Gastrocnemius medialis (tissue), 4 donors: Measurements from ENCODE around the gene SIM1. TPM values are rescaled to one million over a fixed set of nuclear protein-coding genes. Genes with fewer than 3 reads are reported as not detected.

Experiments used
- ATAC-seq, 2 donors: fragments of 150-250 bp; one replicate each; pipeline ENCODE4 v1.9.1; 2016
- DNase-seq, 2 donors: peaks; one replicate each; pipeline ENCODE4 v3.0.0-alpha.2; 2019
- H3K27ac ChIP-seq, 4 donors: fragments of 200-600 bp; sonication (generic); 1 replicate in 1 of 4; 2 replicates in 3 of 4; pipeline ENCODE4 v1.5.1; 2016 to 2018; ENCODE audit warnings: mild to moderate bottlenecking in 2 of 4, moderate library complexity in 1 of 4
- H3K27me3 ChIP-seq, 3 donors: fragments of 200-600 bp; sonication (generic) in 2 of 3; 1 replicate in 1 of 3; 2 replicates in 2 of 3; pipeline versions ENCODE4 v1.5.1 to v1.6.0; 2016 to 2019; ENCODE audit warnings: mild to moderate bottlenecking in 1 of 3, moderate library complexity in 1 of 3
- H3K36me3 ChIP-seq, 2 donors: fragments of 200-600 bp; sonication (generic) in 1 of 2; one replicate each; pipeline ENCODE4 v1.5.1; 2017 to 2018
- H3K4me1 ChIP-seq, 2 donors: fragments of 200-600 bp; sonication (generic) in 1 of 2; one replicate each; pipeline ENCODE4 v1.5.1; 2016 to 2017; ENCODE audit warnings: mild to moderate bottlenecking in 2 of 2
- H3K4me3 ChIP-seq, 4 donors: fragments of 200-600 bp; sonication (generic) in 3 of 4; 1 replicate in 1 of 4; 2 replicates in 3 of 4; pipeline ENCODE4 v1.5.1; 2016 to 2019; ENCODE audit warnings: mild to moderate bottlenecking in 2 of 4
- H3K9me3 ChIP-seq, 3 donors: fragments of 200-600 bp; sonication (generic) in 2 of 3; 1 replicate in 1 of 3; 2 replicates in 2 of 3; pipeline ENCODE4 v1.5.1; 2016 to 2019
- POLR2A ChIP-seq, 2 donors: fragments of 450-650 bp; IDR thresholded peaks; one replicate each; pipeline ENCODE4 v1.6.1; 2017; ENCODE audit warnings: antibody characterized with exemption in 2 of 2, mild to moderate bottlenecking in 2 of 2, moderate library complexity in 2 of 2
- in situ Hi-C, 4 donors: fragments of 200-750 bp; cut with MboI; loops; one replicate each; pipeline versions ENCODE4 v1.15.0 to v1.8.0; 2017; ENCODE audit warnings: low sequenced_read_pairs in 4 of 4
- intact Hi-C: fragments of 100-400 bp; cut with DNase I; formaldehyde crosslinking; loops from one replicate; pipeline ENCODE4 v1.15.1; 2023; ENCODE audit warnings: low total_unique reads
- total RNA-seq, 4 donors: library from RNA; depleted of rRNA; stranded (reverse); fragments of >200 nt; gene quantifications; one replicate each; pipeline versions ENCODE4 v1.1.0 to v1.2.3, GENCODE V29; 2016
- TF ChIP-seq, protein P1 (sequence below), 5 experiments: fragments of 450-650 bp in 3 of 5; fragments of 200-600 bp in 2 of 5; sonication (generic) in 2 of 5; IDR thresholded peaks in 4 of 5; conservative IDR thresholded peaks in 1 of 5; 1 replicate in 4 of 5; 2 replicates in 1 of 5; pipeline ENCODE4 v1.5.1; 2016 to 2019; ENCODE audit warnings: antibody characterized with exemption in 5 of 5, mild to moderate bottlenecking in 3 of 5, moderate library complexity in 3 of 5

Gene SIM1
- 1 to 10 TPM in 2 of 4 donors, under 1 TPM in 2; 0.19 to 1.8 (median 0.88) TPM for total RNA-seq

GRCh38 chr6:100464903-100465700 lies at the start of gene SIM1:
SIM1 (minus strand) TSS chr6:100464921; CDS start chr6:100463468, 1,453 bp downstream.
- Histone ChIP-seq H3K4me1 (peaks cover 6 to 10% of the 10 kb centered on the region in 2 donors), H3K9me3 (no peaks in the 10 kb centered on the region), H3K36me3 (no peaks in the 10 kb centered on the region), H3K27ac (peak within 1 kb of the TSS in 1 of 4 donors; percentile 55), H3K4me3 (peak within 1 kb of the TSS; percentile 27 to 52 (median 49)), H3K27me3 (peaks cover 90 to 94% (median 90%) of the 10 kb centered on the region in 3 donors)
- DNase-seq, result peak; percentile 29 to 44
- intact Hi-C loops, result loop anchor here (5.0 kb wide), 1 partner anchor 858 kb away; the partner anchor contains the start of gene PRDM13
- in situ Hi-C loops, result no loop called here
- TF ChIP-seq, protein P1, sequence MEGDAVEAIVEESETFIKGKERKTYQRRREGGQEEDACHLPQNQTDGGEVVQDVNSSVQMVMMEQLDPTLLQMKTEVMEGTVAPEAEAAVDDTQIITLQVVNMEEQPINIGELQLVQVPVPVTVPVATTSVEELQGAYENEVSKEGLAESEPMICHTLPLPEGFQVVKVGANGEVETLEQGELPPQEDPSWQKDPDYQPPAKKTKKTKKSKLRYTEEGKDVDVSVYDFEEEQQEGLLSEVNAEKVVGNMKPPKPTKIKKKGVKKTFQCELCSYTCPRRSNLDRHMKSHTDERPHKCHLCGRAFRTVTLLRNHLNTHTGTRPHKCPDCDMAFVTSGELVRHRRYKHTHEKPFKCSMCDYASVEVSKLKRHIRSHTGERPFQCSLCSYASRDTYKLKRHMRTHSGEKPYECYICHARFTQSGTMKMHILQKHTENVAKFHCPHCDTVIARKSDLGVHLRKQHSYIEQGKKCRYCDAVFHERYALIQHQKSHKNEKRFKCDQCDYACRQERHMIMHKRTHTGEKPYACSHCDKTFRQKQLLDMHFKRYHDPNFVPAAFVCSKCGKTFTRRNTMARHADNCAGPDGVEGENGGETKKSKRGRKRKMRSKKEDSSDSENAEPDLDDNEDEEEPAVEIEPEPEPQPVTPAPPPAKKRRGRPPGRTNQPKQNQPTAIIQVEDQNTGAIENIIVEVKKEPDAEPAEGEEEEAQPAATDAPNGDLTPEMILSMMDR (IDR thresholded peaks at IDR 0.05 in 4 of 5, conservative IDR thresholded peaks at IDR 0.05 in 1 of 5), result no peak
- peak; percentile 24 to 34 for TF ChIP-seq POLR2A (IDR thresholded peaks at IDR 0.05)
- ATAC-seq, result peak; percentile 58 to 78

DNA sequence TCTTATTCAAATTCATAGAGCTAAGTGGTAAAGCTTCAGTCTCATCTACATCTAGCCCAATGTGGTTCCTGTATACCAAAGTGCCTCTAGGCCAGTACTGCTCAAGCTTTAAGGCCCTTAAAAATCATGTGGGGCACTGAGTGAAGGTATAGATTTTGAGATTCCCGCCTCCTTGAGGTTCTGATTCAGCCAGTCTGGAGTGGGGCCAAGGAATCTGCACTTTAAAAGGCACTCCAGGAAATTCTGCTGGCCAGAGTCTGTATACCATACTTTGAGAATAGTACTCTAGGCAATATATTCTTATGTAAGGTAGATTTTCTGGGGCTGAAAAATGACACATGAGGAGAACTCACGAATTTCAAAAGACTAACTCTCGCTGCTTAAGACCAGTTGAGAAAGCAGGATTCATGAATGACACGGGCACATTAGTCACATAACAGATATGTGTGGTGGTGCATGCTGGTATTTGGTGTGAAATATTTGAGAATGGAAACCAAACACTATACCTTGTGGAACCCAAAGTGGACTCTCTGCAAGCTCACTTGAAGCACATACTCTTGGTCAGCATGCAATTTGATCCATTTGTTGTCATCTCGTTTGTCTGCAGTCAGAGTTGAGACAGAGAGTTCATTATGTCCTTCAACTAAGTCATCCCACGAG lies 47.6 kb upstream of the SIM1 start:
- peaks cover 0 to 17% of the 10 kb centered on the region in 2 donors for H3K36me3 ChIP-seq

DNA sequence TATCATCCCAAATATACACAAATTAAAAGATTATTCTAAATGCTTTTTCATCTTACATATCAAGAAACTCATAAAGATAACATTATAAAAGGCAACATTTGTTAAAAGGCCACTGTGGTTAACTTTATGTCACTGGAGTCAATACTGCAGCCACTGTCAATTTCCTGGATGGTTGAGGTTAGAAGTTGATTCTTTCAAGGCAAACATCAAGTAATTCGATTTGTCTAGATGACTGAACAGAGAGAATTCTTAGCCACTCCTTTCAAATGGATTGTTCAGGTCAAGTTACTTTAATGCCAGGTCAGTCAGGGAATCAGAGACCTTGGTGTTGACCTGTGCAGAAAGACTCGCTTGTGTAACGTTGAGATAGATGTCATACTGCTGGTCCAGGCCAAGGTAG lies 44.4 kb upstream of the SIM1 start:
- H3K9me3 ChIP-seq, result no peaks in the 10 kb centered on the region
- TF ChIP-seq, protein P1 (IDR thresholded peaks at IDR 0.05 in 4 of 5, conservative IDR thresholded peaks at IDR 0.05 in 1 of 5), result no peak
- no peak for TF ChIP-seq POLR2A (IDR thresholded peaks at IDR 0.05)
- H3K27ac ChIP-seq, result no peak overlapping the region
- ATAC-seq, result no peak
- no peak for DNase-seq
- intact Hi-C loops, result no loop called here
- H3K4me3 ChIP-seq, result no peak overlapping the region
- H3K4me1 ChIP-seq, result no peaks in the 10 kb centered on the region
- in situ Hi-C loops, result no loop called here
- peaks cover 0 to 17% of the 10 kb centered on the region in 2 donors for H3K36me3 ChIP-seq
- H3K27me3 ChIP-seq, result no peaks in the 10 kb centered on the region

More for the DNA sequence above, 47.6 kb upstream of the SIM1 start:
- Histone ChIP-seq H3K4me3 (no peak overlapping the region), H3K4me1 (no peaks in the 10 kb centered on the region), H3K9me3 (no peaks in the 10 kb centered on the region), H3K27me3 (no peaks in the 10 kb centered on the region), H3K27ac (peak overlapping the region in 1 of 4 donors; percentile 54)
- TF ChIP-seq, protein P1 (IDR thresholded peaks at IDR 0.05 in 4 of 5, conservative IDR thresholded peaks at IDR 0.05 in 1 of 5), result no peak
- DNase-seq, result no peak
- in situ Hi-C loops, result no loop called here
- peak; percentile 78 to 89 for ATAC-seq
- intact Hi-C loops, result loop anchor here (5.0 kb wide), 1 partner anchor 425 kb away; no protein-coding TSS in a partner anchor

GRCh38 chr6:100506651-100507050 lies 41.9 kb upstream of the SIM1 start:
- no peaks in the 10 kb centered on the region for H3K27me3 ChIP-seq
- ATAC-seq (no peak), DNase-seq (no peak)
- H3K4me3 ChIP-seq, result no peak overlapping the region
- peaks cover 0 to 14% of the 10 kb centered on the region in 2 donors for H3K36me3 ChIP-seq
- in situ Hi-C loops (no loop called here), intact Hi-C loops (no loop called here)
- no peaks in the 10 kb centered on the region for H3K4me1 ChIP-seq
- no peaks in the 10 kb centered on the region for H3K9me3 ChIP-seq
- TF ChIP-seq POLR2A (IDR thresholded peaks at IDR 0.05), result no peak
- TF ChIP-seq, protein P1 (IDR thresholded peaks at IDR 0.05 in 4 of 5, conservative IDR thresholded peaks at IDR 0.05 in 1 of 5), result no peak
- no peak overlapping the region for H3K27ac ChIP-seq
